Neural cell (in vitro differentiated cells): Measurements from ENCODE around the gene ATF5.

Experiments
- EZH2 ChIP-seq: fragments of 200-600, 300-800 bp; shearing (Covaris generic), sonication (generic); IDR thresholded peaks from 2 replicates; pipeline ENCODE4 v1.6.1; 2014; ENCODE audit warnings: antibody characterized with exemption, low read length, borderline replicate concordance, mild to moderate bottlenecking; ENCODE audit not compliant: insufficient read depth, poor library complexity, severe bottlenecking
- POLR2AphosphoS5 ChIP-seq: IDR thresholded peaks from 2 replicates; pipeline ENCODE4 v1.6.1; 2012
- RAD21 ChIP-seq: fragments of 450-650 bp; conservative IDR thresholded peaks from 2 replicates; pipeline ENCODE4 v1.6.1; 2014; ENCODE audit warnings: antibody characterized with exemption, mild to moderate bottlenecking, moderate library complexity
- SMC3 ChIP-seq: fragments of 450-650 bp; conservative IDR thresholded peaks from 2 replicates; pipeline ENCODE4 v1.6.1; 2014; ENCODE audit warnings: antibody characterized with exemption, mild to moderate bottlenecking, moderate library complexity; ENCODE audit not compliant: poor library complexity
- TF ChIP-seq, protein P1 (sequence below): fragments of 450-650 bp; IDR thresholded peaks from 2 replicates; pipeline ENCODE4 v1.5.1; 2014; ENCODE audit warnings: antibody characterized with exemption, mild to moderate bottlenecking, moderate library complexity; ENCODE audit not compliant: poor library complexity, severe bottlenecking

DNA sequence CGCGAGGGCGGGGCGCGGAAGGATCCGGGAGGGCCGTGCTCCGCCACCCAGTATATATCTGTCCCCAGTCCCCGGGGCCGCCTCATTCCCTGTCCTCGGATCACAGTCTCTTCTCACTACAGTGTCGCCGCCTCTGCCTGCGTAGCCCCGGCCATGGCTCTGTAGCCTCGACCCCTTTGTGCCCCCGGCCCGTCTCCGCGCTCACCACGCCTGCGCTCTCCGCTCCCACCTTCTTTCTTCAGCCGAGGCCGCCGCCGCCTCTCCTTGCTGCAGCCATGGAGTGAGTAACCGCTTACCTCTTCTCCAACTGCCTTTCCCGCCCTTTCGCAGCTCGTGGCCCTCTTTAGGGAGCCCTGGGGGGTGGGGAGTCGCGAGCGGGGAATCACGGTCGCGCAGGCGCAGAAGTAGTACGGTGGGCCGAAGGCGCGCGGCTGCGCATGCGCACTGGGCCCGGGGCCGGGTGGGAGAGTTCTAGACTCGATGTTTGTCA, at the start of gene ATF5, which contains the start of gene NUP62:
- TF ChIP-seq, protein P1, sequence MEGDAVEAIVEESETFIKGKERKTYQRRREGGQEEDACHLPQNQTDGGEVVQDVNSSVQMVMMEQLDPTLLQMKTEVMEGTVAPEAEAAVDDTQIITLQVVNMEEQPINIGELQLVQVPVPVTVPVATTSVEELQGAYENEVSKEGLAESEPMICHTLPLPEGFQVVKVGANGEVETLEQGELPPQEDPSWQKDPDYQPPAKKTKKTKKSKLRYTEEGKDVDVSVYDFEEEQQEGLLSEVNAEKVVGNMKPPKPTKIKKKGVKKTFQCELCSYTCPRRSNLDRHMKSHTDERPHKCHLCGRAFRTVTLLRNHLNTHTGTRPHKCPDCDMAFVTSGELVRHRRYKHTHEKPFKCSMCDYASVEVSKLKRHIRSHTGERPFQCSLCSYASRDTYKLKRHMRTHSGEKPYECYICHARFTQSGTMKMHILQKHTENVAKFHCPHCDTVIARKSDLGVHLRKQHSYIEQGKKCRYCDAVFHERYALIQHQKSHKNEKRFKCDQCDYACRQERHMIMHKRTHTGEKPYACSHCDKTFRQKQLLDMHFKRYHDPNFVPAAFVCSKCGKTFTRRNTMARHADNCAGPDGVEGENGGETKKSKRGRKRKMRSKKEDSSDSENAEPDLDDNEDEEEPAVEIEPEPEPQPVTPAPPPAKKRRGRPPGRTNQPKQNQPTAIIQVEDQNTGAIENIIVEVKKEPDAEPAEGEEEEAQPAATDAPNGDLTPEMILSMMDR, result no peak
- TF ChIP-seq POLR2AphosphoS5, result peak; percentile 54
- TF ChIP-seq EZH2, result no peak
- no peak for TF ChIP-seq RAD21
- no peak for TF ChIP-seq SMC3
